NCI-H2196 (cell line): ENCODE measurements around the gene OPRM1.

Experiments used
- DNase-seq: peaks from one replicate; lab custom pipeline; 2025; ENCODE audit not compliant: unreplicated experiment; lab: John Stamatoyannopoulos, UW

The OPRM1 gene

DNA sequence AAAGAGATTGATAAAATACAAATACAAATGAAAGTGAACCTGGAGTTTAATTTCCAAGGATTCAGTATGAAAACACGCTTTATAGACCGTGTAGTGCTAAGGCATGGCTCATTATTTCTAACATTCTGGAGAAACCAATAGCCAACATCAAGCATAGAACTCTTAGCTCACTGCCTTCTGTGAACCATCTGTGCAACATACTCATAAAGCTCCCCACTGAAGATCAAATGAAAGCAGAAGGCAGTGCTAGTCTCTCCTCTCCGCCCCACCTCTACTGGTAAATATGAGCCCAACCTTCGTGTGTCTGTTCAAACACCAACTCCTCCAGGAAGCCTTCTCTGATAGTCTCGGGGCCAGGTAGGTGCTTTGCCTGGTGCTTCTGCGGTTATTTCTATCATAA is 163.9 kb downstream of the OPRM1 start:
- no peak for DNase-seq

DNA sequence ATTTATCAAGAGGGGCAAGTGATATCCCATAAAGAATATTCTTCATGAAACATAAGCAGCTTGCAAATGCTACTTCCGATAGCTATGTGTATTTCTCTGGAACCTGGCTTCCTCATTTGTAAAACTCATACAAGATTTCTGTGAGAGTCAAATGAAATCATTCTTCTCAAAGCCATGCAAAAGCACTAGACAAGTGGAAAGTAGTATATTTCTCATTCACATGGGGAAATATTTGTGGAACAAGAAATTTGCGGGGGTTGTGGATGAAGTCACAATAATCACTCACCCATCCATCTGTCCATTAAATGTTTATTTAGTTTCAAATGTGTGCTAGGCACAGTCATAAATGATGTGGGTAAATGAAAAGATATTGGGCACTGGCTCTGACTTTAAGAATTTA is 167.1 kb downstream of the OPRM1 start:
- DNase-seq, result no peak

DNA sequence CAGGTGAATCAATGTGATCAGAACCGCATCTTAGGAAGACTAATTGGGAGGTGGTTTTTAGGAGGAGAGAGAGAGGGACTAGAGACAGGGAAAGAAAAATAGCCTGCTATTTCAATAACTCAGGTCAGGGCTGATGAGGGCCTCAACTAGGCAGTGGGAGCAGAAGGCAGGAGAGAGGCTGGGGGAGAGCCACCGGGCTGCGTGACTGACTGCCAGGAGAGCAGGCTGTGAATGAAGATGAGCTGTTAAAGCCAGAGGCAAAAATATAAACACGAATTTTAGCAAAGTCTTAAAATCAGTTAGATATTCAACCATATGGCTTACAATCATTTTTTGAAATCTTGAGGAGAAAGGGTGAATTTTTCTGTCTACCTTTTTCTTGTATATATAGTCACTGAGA is 168.0 kb downstream of the OPRM1 start:
- no peak for DNase-seq

DNA sequence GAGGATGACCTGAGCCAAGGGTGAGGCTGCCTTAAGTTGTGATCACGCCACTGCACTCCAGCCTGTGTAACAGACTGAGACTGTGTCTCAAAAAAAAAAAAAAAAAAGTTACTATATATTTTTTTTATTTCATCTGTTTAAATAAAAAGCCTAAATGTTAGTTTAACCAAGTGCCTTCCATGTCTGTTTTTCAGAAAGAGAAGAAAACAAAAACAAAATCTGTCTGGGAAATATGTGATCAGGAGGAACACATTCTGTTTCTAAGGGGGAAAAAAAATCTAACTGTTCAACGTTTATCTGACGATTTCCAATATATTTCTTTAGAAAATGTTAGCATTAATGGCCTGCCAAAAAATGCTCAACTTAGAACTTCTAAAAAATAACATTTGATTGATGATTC is 170.5 kb downstream of the OPRM1 start:
- DNase-seq, result no peak

DNA sequence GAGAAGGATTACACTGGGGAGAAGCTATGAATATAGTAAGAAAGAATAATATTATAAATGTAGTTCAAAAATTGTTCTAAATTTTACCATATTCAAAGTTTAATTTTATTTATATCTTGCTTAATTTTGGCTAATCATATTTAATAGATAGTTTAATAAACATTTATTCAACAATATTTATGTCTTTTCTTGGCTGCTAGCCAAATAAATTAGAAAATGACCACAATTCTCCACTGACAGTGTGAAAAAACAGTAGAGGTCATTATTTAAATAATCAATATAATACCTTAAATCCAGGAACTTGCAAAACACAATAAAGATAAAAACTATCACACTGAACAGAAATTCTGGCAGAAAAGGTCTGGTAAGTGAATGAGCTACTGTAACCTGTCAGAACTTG is 171.6 kb downstream of the OPRM1 start:
- no peak for DNase-seq

DNA sequence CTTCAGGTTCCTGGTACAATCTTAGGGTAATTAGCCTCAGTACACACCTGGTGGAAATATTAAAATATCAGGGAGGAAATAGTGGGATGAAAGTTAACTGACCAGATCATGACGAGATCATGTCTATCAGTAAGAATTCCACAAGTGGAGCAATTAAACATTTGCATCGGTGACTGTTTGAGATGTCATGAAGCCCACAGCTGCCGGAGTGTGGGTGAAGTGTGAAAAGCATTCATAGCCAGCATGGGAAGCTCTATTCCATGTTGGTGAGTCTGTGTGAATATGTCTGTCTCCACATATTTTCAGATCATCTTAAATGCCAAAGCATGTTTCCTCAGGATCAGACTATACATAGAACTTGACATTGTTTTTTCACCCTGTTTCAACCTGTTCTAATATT is 174.7 kb downstream of the OPRM1 start:
- DNase-seq, result no peak

DNA sequence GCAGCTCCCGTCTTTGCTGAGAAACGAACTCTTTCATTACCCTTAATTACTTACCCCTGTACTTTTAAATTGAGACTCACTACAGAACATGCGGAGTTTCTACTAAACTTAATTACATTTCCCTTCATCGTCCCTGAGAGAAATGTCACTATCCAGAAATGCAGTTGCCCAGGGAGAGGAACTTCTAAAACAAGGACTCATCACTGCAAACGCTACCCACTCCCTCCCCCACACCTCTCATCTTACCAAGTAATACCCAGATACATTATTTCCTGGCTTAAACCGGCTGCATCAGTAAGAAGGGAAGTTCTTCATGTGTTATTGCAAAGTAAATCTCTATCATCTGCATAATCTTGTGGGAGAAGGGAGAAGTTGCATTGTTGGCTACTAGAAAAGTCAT is 179.3 kb downstream of the OPRM1 start:
- no peak for DNase-seq

DNA sequence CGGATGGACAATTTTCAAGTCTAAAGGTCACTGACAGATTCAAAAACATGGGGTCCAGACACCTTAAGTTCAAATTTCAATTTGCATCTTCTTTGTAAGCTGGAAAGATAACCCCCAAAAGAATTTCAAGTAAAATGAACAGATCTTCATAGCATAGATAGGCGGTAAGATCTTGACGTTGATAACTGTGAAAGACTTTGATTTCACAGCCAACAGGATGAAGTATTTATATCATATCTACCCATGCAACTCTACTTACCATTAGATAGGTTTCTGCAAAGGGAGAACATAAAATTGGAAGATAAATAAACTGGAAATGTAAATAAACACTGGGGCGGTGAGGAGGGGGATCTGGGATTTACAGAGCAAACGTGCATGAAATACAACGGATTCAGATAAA is 179.7 kb downstream of the OPRM1 start:
- DNase-seq, result no peak

DNA sequence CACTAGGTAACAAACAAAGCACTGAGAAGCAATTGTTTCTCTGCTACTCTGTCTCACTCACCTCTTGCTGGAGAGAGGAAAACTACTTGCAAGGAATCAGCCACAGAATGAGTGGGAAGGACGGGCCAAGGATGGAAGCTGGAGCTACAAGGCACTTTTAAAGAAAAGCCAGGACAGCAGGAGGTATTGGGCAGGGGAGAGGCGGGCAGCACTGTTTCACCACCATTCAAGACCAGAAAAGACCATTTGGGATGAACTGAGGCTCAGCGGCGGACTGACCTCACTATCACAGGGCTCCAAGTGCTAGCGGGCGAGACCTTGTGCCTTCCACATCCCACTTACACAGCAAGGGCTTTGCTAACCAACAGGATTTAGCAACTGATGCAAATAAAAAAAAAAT is 180.2 kb downstream of the OPRM1 start:
- DNase-seq, result no peak

DNA sequence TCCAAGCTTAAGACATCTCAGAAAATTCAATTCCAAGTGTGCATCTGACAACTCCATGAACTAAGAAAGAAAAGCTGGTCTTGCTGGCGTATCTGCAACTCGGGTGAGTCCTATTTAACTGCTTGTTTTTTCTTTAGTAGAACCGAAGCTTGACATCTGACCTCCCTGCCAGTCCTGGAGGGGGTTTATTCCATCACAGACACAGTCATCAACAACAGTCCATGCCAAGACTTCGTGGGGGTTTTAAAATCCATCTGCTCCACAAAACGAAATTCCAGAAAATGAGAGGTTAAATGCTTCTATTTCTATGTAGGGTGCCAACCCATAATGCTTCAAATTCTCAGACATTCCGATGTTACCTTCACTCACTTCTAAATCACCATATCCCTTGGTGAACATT is 183.7 kb downstream of the OPRM1 start:
- DNase-seq, result no peak

DNA sequence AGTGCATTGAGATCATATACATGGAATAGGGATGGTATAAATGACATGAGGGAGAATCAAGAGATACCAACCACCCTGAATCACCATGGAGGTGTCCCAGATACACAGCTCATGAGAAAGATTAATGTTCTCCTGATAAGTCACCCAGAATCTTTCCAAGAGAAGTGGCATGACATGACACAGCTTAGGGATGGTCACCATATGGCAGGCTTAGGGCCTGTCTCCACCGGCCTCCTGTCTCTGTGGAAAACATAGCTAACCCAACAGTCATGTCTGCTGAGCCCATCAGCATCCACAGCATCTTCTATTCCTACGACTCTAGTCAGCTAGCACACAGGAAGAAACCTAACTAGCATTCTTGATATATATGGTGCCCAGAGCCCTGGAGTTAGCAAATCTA is 184.3 kb downstream of the OPRM1 start:
- no peak for DNase-seq

DNA sequence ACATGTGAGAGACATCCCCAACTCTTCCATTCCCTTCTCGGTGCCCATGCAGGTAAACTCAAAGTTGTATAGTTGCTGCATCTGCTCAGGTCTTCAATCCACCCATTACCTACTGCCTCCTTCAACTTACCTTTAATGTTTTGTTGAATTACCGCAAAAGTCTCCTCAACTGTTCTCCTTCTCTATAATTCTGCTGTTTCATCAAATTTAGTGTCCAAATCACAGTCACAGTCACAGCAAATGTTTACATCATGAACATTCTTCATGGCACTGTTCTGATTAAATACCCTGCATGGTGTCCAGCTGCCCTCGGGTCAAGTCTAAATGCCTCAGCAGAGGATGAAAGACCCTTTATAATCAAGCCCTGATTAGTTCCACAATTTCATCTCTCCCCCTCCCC is 187.4 kb downstream of the OPRM1 start:
- DNase-seq, result no peak

DNA sequence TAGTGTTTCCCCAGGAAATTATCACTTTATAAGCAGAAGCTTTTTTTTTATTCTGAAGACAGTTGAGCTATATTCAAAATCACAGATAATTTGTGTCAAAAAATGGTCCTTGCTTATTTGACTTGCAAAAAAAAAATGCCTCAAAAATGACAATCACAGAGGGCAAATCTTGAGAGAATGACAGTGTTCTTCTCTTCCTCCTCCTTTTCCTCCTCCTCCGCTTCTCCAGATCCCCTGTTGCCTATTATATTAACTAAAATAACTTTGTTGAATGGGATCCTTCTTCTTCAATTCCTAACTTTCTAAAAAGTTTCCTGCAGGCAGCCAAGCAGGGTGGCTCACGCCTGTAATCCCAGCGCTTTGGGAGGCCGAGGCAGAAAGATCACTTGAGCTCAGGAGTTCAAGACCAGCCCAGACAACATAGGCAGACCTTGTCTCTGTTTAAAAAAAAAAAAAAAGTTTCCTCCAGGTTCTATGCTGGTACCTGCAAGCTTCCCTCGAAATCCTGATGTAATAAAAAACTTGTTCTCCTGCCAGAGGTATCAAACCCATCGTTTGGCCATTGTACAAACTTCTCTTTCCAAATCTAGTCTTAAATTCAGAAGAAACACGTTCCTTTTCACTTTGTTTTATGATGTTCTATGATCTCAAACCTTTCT is 189.0 kb downstream of the OPRM1 start:
- no peak for DNase-seq

DNA sequence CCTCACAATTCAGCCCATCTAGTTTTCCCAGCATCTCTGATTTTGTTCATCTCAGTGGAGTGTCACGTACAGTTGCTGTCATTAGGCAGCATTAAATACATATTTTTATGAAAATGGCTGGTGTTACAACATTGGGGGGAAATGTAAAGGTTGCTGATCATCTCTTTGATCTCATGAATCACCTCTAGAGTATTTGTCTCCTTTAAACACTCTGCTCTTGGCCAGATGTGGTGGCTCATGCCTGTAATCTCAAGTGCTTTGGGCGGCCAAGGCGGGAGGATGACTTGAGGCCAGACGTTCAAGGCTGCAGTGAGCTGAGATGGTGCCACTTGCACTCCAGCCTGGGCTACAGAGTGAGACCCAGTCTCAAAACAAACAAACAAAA is 189.5 kb downstream of the OPRM1 start:
- no peak for DNase-seq

DNA sequence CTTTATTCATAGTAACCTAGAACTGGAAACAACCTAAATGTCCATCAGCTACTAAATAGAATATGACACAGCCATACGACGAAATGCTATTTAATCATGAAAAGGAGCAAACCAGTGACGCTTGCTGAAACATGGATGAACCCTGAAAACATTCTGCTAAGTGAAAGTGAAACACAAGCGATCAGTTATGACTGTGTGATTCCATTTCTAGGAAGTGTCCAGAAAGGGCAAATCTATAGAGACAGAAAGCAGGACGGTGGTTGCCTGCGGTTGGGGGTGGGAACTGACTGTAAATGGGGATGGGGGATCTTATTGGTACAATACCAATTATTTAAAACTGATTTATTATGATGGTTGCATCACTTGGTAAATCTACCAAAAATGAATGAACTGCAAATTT is 190.7 kb downstream of the OPRM1 start:
- DNase-seq, result no peak

DNA sequence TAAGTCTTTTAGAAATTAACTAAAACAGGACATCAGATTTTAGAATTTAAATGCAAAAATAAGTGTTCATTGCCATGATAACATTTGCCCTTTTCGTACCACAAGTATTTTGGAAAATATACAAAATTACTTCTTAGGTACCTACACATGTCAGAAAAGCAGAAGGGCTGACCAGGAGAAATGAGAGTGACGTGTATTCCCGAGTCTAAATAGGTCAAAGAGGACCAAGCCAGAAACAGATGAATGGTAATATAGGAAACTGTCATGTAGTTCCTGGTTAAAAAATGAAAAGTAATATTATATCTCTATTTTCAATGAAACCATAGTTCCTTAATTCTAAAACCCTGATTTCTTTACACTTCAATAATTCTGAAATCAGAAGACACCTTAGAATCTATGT is 191.4 kb downstream of the OPRM1 start:
- no peak for DNase-seq

DNA sequence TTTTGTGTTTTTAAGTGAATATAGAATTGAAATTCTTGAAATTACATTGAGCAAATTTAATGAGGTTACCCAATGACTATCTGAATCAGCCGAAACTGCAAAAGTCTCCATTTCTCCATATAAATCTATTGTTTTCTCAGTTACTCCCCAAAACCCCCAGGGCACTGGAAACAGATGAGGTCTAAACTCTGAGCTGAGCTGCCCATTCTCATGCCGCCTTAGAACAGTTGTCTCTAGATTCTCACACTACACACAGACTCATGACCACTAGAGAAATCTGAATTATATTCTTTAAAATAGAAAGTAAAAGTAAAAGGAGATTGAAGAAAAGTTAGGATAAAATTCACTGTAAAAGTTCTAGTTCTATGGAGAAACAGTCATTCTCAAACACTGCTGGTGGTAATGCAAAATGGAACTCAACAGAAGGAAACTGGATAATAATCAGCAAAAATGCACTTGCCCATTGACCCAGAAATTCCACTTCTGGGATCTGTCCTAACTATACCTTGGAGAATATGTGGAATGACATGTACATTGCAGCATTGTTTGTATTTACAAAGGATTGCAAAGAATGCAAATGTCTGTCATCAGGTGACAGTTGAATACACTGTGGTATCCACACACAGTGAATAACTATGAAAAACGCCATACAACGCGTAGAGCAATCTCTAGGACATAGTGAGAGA is 192.0 kb downstream of the OPRM1 start:
- no peak for DNase-seq

DNA sequence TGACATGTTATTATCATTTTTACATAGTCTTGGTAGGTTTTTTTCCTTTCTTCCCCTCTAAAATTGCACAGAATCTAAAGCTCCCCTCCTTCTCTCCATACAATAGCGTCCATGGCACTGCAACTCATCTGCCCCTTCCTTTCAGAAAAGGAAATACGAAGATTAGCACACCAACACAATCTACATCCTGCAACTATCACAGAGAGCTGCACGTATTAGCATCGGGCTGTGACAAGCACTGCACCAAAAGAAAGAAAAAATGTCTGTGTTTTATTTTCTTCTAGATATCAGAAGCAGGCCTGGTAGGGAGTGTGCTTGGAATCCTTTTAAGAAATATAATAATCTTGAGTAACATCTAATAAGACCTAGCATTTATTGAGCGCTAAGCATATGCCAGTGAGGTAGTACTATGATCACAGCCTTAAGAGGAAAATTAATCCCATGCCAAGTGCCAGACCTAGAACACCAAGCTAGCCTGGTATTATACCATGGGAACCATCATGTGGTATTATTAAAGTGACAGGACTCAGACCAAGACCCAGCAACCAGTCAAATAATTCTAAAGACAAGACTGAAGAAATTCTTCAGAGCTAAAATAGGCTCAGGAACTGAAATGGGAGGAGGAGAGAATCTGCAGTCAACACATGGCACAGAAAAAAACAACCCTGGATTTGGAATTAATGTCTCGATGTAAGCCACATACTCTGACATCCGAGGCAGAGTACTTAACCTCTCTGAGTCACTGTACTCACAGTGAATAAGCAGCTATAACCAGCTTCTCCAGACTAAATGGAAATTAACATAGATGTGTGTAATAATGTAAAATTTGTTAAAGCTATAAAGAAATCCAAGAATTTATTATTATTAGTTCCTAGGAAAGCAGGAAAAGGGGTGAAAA is 193.2 kb downstream of the OPRM1 start:
- no peak for DNase-seq

DNA sequence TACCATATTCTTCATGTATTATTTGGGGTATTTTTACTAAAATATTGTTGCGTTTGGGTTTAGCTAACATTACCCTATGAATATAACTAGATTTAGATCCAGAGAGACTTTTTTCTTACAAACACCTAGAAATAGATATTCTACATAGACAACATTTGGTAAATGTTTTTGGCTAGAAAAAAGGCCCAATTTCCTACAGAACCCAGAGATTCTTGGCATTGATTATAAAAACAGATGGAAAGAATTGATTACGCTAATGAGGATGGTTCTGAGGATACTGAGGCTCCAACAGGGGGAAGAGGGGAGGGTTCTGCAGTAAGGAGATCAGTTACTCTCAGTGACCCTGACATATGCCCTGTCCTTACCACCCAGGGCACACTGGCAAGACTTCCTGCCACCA is 194.3 kb downstream of the OPRM1 start:
- DNase-seq, result no peak

DNA sequence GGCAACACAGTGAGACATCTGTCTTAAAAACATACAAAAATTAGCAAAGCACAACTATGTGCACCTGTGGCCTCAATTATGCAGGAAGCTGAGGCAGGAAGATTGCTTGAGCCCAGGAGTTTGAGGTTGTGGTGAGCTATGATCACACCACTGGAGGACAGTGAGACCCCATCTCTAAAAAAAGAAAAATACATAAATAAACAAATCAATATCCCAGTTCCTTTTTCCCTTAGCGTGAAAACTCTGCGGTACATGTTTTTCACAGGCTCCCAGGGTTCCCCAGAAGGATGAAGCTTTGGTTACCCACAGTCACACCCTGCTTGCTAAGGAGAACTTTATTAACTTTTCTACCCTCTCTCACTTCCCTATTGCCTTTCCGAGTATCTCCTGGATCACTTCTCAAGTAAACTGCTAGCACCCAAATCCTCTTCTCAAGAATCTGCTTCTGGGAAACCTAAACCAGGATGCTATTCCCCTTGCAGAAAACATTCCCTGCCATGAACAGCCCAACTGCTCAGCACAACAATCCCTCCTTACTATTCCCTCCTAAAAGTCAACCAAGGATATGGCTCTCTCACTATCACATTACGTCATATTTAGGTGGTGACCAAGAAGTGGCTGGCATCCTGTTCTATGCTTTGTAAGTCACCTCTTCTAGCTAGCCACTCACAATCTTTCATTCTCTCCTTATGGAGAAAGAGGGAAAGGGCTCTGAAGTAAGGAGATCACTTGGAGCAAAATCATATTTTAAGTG is 195.2 kb downstream of the OPRM1 start:
- DNase-seq, result no peak

DNA sequence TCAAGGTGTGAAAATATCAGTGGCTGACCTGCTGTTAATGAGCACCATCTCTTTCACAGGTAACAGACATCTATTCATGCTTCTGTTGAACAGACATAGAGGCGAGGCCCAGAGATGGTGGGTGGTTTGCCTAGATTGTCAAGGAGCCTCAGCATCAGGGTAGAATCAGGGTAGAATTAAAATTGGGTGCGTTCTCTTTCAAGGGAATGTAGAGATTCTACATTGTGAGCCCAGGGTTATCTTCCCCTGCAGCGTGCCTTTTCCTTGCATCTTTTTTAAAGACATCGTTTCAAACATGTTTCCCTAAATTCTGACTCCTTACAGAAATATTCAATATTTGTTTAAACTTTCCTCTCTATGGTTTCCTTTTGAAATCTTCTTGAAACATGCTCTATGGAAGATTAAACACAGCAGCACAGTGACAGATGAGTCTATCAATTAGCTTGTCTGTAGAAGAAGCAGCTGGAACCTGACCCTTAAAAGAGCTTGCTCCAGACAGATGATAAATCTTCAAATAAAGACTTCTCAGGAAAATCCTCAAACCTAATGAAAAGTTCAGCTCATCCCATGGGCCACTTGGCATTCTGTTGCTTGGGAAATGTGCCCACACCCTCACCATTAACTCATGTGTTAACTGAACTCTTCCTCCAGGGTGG is 197.7 kb downstream of the OPRM1 start:
- no peak for DNase-seq
